Right lobe of liver (tissue), 6 donors: ENCODE measurements around the gene FIGNL1. TPM values are rescaled to one million over a fixed set of nuclear protein-coding genes. Genes with fewer than 3 reads are reported as not detected.

Experiments used
- ATAC-seq, 4 donors: fragments of 200-7000 bp; cut with Tn5 transposase; one replicate each; pipeline ENCODE4 v1.9.1; 2020; ENCODE audit warnings: mild to moderate bottlenecking in 4 of 4, moderate library complexity in 4 of 4
- DNase-seq, 3 donors: peaks; one replicate each; pipeline ENCODE4 v3.0.0-alpha.2; 2020
- H3K27ac ChIP-seq, 3 donors: fragments of 200-600 bp; one replicate each; pipeline ENCODE4 v1.8.0; 2022
- H3K27me3 ChIP-seq, 2 donors: fragments of 200-600 bp; one replicate each; pipeline ENCODE4 v1.8.0; 2022
- H3K36me3 ChIP-seq, 4 donors: fragments of 200-600 bp; sonication (generic) in 1 of 4; one replicate each; pipeline versions ENCODE4 v1.5.1 to v1.8.0; 2017 to 2022; ENCODE audit warnings: control low read depth in 1 of 4
- H3K4me1 ChIP-seq, 4 donors: fragments of 200-600 bp; sonication (generic) in 1 of 4; one replicate each; pipeline versions ENCODE4 v1.5.1 to v1.8.0; 2017 to 2022; ENCODE audit warnings: control low read depth in 1 of 4
- H3K4me3 ChIP-seq, 3 donors: fragments of 200-600 bp; one replicate each; pipeline ENCODE4 v1.8.0; 2022
- H3K9me3 ChIP-seq, 4 donors: fragments of 200-600 bp; sonication (generic) in 1 of 4; one replicate each; pipeline versions ENCODE4 v1.5.1 to v1.8.0; 2017 to 2022; ENCODE audit warnings: control low read depth in 1 of 4
- POLR2A ChIP-seq: fragments of 450-650 bp; IDR thresholded peaks from one replicate; pipeline ENCODE4 v1.6.1; 2017; ENCODE audit warnings: antibody characterized with exemption, mild to moderate bottlenecking
- WGBS: methylation state at CpG from one replicate; pipeline ENCODE4 v1.1.6; 2018; ENCODE audit warnings: low coverage, low lambda C conversion rate; ENCODE audit not compliant: insufficient coverage; ENCODE audit errors: missing lambda C conversion rate; 5-methylcytosine and 5-hydroxymethylcytosine counted together
- intact Hi-C, 2 donors: fragments of 100-400 bp; cut with DNase I; formaldehyde crosslinking; loops; one replicate each; pipeline versions ENCODE4 v1.11.2 to v1.14.1; 2022
- total RNA-seq, 6 experiments: library from RNA; depleted of rRNA in 2 of 6; stranded (reverse); fragments of >200 nt in 2 of 6; fragmentation: NEBNext Ultra II Directional in 3 of 6; extraction: Animal tissue kit (Norgen Biotek cat#: 25700) in 3 of 6; gene quantifications; one replicate each; pipeline versions ENCODE4 v1.1.0 to v1.2.4, GENCODE V29; 2016 to 2023
- TF ChIP-seq, protein P1 (sequence below), 4 donors: fragments of 200-600 bp in 3 of 4; fragments of 450-650 bp in 1 of 4; IDR thresholded peaks; one replicate each; pipeline versions ENCODE4 v1.5.1 to v1.8.0; 2016 to 2022; ENCODE audit warnings: antibody characterized with exemption in 4 of 4, mild to moderate bottlenecking in 2 of 4
- donor health status: DM: no; HTN: yes; CAD: no.
- donor health status: DM: no; HTN: no; CAD: no.
- donor health status: DM: no; HTN: no; CAD: no.
- donor health status: DM: no; HTN: yes; CAD: no.
- donor health status: DM: no; HTN: yes; CAD: no.

Gene FIGNL1
- total RNA-seq, 6 experiments from 2014 or later: 2.0 to 12.2 (median 4.4) TPM

DNA sequence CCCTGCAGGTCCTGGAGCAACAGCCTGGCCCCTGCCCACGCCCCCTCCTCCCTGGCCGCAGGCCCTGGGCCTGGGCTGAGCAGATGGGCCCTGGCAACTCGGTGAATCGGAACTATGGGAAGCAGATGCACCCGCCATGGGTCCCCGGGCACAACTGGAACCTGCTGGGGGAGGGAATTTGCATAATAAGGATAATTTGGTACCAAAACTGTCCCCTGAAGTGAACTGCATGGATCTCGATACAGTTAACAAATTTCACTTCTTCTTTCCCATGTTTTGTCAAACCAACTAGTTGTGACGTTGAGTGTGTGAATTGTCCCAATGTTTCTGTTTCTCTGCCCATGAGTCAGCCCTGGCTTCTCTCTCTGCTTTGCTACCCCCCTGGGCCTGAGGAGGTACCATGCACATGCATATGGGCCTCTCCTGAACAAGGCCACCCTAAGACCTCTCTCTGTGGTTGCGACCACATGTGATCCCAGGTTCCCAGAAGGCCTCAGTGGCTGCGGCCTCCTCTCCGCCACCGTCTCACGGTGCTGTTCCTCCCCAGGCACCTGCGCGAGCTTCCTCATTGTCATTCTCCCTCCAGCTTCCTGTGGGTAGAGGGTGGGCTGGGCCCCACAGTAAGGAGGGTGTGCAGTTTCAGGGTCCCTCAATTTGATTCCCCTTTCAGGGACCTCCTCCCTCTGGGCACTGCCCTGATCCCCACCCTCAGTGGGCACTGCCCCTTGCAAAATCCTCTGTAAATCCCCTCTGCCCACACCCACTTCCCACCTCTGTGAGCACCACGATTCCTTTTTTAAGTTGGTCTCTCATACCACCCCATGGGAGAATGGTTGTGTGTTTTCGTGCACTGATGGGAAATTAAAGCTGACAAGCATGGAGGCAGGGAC is 40.0 kb downstream of the FIGNL1 start:
- Histone ChIP-seq H3K4me1 (no peaks in the 10 kb centered on the region), H3K36me3 (no peaks in the 10 kb centered on the region), H3K9me3 (no peaks in the 10 kb centered on the region), H3K27ac (no peak overlapping the region), H3K4me3 (no peak overlapping the region), H3K27me3 (no peaks in the 10 kb centered on the region)
- DNase-seq: no peak
- peak; percentile 24 to 56 (median 37) for ATAC-seq
- no peak for TF ChIP-seq POLR2A
- TF ChIP-seq, protein P1, sequence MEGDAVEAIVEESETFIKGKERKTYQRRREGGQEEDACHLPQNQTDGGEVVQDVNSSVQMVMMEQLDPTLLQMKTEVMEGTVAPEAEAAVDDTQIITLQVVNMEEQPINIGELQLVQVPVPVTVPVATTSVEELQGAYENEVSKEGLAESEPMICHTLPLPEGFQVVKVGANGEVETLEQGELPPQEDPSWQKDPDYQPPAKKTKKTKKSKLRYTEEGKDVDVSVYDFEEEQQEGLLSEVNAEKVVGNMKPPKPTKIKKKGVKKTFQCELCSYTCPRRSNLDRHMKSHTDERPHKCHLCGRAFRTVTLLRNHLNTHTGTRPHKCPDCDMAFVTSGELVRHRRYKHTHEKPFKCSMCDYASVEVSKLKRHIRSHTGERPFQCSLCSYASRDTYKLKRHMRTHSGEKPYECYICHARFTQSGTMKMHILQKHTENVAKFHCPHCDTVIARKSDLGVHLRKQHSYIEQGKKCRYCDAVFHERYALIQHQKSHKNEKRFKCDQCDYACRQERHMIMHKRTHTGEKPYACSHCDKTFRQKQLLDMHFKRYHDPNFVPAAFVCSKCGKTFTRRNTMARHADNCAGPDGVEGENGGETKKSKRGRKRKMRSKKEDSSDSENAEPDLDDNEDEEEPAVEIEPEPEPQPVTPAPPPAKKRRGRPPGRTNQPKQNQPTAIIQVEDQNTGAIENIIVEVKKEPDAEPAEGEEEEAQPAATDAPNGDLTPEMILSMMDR (IDR thresholded peaks at IDR 0.05): no peak
- intact Hi-C loops: no loop called here
- WGBS: 50% methylated on average over 5 of the region's 17 CpGs

DNA sequence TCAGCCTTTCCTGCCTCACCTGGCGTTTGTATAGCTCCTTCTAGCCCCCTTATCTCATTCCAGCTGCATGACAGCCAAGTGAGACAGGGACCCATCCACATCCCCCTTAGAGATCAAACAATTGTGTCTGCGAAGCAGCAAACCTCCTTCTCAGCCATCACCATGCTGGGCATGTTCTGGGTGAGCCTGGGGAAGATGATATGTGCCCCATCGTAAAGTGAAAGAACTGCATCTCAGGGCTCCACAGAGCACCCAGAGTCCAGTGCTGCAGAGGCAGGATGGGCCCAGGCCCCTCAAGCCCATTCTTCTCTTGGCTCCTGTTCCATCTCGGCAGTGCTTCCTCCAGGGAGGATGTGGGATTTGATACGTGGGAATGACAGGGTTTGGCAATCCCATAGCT is 43.2 kb downstream of the FIGNL1 start:
- Histone ChIP-seq H3K36me3 (no peaks in the 10 kb centered on the region), H3K27ac (no peak overlapping the region), H3K27me3 (no peaks in the 10 kb centered on the region), H3K4me1 (no peaks in the 10 kb centered on the region), H3K4me3 (no peak overlapping the region), H3K9me3 (no peaks in the 10 kb centered on the region)
- ATAC-seq (no peak), DNase-seq (no peak)
- TF ChIP-seq POLR2A: no peak
- TF ChIP-seq, protein P1 (IDR thresholded peaks at IDR 0.05): no peak
- intact Hi-C loops: no loop called here
- WGBS: 40% methylated on average over 1 of the region's 5 CpGs

DNA sequence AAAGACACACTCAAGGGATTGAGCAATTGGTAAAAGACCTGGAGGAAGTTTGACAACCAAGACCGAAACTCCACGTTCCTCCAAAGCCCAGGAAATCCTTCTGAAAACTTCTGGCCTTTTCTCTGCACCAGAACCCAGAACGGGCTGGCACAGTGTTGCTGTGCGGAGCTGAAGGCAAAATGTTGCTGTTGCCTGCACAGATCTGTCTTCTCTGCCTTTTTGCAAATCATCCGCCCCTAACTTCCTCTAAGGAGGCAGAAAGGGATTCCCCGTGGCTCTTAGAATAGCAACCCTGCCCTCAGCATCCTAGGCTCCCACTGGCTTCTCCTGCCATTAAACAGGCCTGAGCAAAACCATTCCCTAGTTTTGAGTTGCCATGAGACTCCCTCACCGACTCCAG is 44.9 kb downstream of the FIGNL1 start:
- peak; percentile 17 to 31 (median 24) for ATAC-seq
- 64% methylated on average over 7 of the region's 7 CpGs for WGBS
- DNase-seq: no peak
- H3K36me3 ChIP-seq: no peaks in the 10 kb centered on the region
- H3K4me3 ChIP-seq: no peak overlapping the region
- intact Hi-C loops: no loop called here
- TF ChIP-seq, protein P1 (IDR thresholded peaks at IDR 0.05): no peak
- TF ChIP-seq POLR2A: no peak
- H3K27me3 ChIP-seq: no peaks in the 10 kb centered on the region
- H3K4me1 ChIP-seq: no peaks in the 10 kb centered on the region
- H3K9me3 ChIP-seq: no peaks in the 10 kb centered on the region
- no peak overlapping the region for H3K27ac ChIP-seq

DNA sequence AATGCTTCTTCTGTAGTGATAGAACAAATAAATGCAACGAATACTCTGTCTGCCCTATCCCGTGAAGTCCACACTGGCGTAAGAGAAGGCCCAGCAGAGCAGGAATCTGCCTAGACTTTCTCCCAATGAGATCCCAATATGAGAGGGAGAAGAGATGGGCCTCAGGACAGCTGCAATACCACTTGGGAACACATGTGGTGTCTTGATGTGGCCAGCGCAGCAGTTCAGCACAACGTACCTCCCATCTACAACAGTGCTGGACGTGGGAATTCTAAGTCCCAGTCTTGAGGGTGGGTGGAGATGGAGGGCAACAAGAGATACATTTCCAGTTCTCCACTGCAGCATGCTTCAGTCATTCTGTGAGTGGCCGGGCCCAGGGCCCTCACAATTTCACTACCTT is 45.8 kb downstream of the FIGNL1 start:
- Histone ChIP-seq H3K27ac (no peak overlapping the region), H3K36me3 (no peaks in the 10 kb centered on the region), H3K4me3 (no peak overlapping the region), H3K4me1 (no peaks in the 10 kb centered on the region), H3K9me3 (no peaks in the 10 kb centered on the region), H3K27me3 (no peaks in the 10 kb centered on the region)
- no peak for ATAC-seq
- WGBS: 70% methylated on average over 5 of the region's 7 CpGs
- no peak for DNase-seq
- intact Hi-C loops: no loop called here
- TF ChIP-seq, protein P1 (IDR thresholded peaks at IDR 0.05): no peak
- TF ChIP-seq POLR2A: no peak
